Measurements from ENCODE around the gene NKD2. TPM values are rescaled to one million over a fixed set of nuclear protein-coding genes. Genes with fewer than 3 reads are reported as not detected.
A peak's percentile ranks its signal among the peaks of the same experiment; 100 is the strongest.

NKD2 gene
- total RNA-seq, 1 donor from 2014 or later = 20.6 TPM

- TF ChIP-seq CTCF (conservative IDR thresholded peaks at IDR 0.05) = no peak
- Mint-ChIP-seq H3K27ac (ENCODE audit: unreplicated experiment) (no peak overlapping the region), H3K9me3 (no peaks in the 10 kb centered on the region), H3K36me3 (ENCODE audit: low read depth) (no peaks in the 10 kb centered on the region), H3K4me1 (peaks cover 30% of the 10 kb centered on the region), H3K4me3 (peak overlapping the region; percentile 85), H3K27me3 (ENCODE audit: low read depth) (peaks cover 31% of the 10 kb centered on the region)
- DNase-seq (ENCODE audit: low read depth, low spot score) = no peak
These were observed 3.3 kb upstream of the NKD2 start for GRCh38 chr5:1005249-1005851.

GRCh38 chr5:1005904-1006655, 2.5 kb upstream of the NKD2 start:
- no peak for TF ChIP-seq CTCF (conservative IDR thresholded peaks at IDR 0.05)
- DNase-seq (ENCODE audit: low read depth, low spot score) = no peak
- Mint-ChIP-seq H3K36me3 (ENCODE audit: low read depth) (no peaks in the 10 kb centered on the region), H3K4me1 (peaks cover 34% of the 10 kb centered on the region), H3K27ac (ENCODE audit: unreplicated experiment) (no peak overlapping the region), H3K4me3 (peak overlapping the region; percentile 85), H3K27me3 (ENCODE audit: low read depth) (peaks cover 39% of the 10 kb centered on the region), H3K9me3 (no peaks in the 10 kb centered on the region)

- TF ChIP-seq CTCF (conservative IDR thresholded peaks at IDR 0.05) = no peak
- Mint-ChIP-seq H3K36me3 (ENCODE audit: low read depth) (no peaks in the 10 kb centered on the region), H3K9me3 (no peaks in the 10 kb centered on the region), H3K27me3 (ENCODE audit: low read depth) (peaks cover 44% of the 10 kb centered on the region), H3K4me3 (peak overlapping the region; percentile 85), H3K27ac (ENCODE audit: unreplicated experiment) (no peak overlapping the region), H3K4me1 (peaks cover 37% of the 10 kb centered on the region)
- DNase-seq (ENCODE audit: low read depth, low spot score) = no peak
These were observed 1.9 kb upstream of the NKD2 start for GRCh38 chr5:1006656-1007071.

- Mint-ChIP-seq H3K9me3 (no peaks in the 10 kb centered on the region), H3K4me1 (peaks cover 34% of the 10 kb centered on the region), H3K4me3 (peak overlapping the region; percentile 85), H3K36me3 (ENCODE audit: low read depth) (no peaks in the 10 kb centered on the region), H3K27me3 (ENCODE audit: low read depth) (peaks cover 45% of the 10 kb centered on the region), H3K27ac (ENCODE audit: unreplicated experiment) (no peak overlapping the region)
- no peak for TF ChIP-seq CTCF (conservative IDR thresholded peaks at IDR 0.05)
- DNase-seq (ENCODE audit: low read depth, low spot score) = no peak
These were observed 1.4 kb upstream of the NKD2 start for GRCh38 chr5:1007221-1007680.

GRCh38 chr5:1007681-1008450, 736 bp upstream of the NKD2 start:
- Mint-ChIP-seq H3K4me1 (peaks cover 34% of the 10 kb centered on the region), H3K36me3 (ENCODE audit: low read depth) (no peaks in the 10 kb centered on the region), H3K27me3 (ENCODE audit: low read depth) (peaks cover 45% of the 10 kb centered on the region), H3K4me3 (peak overlapping the region; percentile 85), H3K9me3 (no peaks in the 10 kb centered on the region), H3K27ac (ENCODE audit: unreplicated experiment) (no peak overlapping the region)
- no peak for TF ChIP-seq CTCF (conservative IDR thresholded peaks at IDR 0.05)
- DNase-seq (ENCODE audit: low read depth, low spot score) = no peak
